ENCODE results near the gene GRAMD1B.

DNA sequence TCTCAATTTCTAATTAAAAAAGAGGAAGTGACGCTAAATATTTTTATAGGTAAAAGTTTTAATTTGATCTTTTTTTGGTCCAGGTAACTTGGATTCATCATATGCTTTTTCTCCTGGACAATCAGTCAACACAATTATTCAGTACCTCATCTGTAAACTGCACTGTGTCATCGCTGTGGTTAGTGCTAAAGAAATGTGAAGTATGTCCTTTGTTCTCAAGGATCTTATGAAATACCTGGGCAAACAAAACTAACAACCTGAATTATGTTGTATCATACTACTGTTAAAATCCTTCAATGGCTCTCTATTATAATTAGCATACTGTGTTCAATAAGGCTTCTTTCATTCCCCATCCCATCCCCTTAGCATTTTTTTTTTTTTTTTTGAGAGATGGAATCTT lies 244.2 kb downstream of the GRAMD1B start:
- TF ChIP-seq POLR2A (IDR thresholded peaks at IDR 0.05; ENCODE audit: low read length) = no peak
- TF ChIP-seq KDM1A (IDR thresholded peaks at IDR 0.05; ENCODE audit: low read depth) = no peak
- TF ChIP-seq, protein P1, sequence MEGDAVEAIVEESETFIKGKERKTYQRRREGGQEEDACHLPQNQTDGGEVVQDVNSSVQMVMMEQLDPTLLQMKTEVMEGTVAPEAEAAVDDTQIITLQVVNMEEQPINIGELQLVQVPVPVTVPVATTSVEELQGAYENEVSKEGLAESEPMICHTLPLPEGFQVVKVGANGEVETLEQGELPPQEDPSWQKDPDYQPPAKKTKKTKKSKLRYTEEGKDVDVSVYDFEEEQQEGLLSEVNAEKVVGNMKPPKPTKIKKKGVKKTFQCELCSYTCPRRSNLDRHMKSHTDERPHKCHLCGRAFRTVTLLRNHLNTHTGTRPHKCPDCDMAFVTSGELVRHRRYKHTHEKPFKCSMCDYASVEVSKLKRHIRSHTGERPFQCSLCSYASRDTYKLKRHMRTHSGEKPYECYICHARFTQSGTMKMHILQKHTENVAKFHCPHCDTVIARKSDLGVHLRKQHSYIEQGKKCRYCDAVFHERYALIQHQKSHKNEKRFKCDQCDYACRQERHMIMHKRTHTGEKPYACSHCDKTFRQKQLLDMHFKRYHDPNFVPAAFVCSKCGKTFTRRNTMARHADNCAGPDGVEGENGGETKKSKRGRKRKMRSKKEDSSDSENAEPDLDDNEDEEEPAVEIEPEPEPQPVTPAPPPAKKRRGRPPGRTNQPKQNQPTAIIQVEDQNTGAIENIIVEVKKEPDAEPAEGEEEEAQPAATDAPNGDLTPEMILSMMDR (IDR thresholded peaks at IDR 0.05) = no peak
- TF ChIP-seq CHD4 (IDR thresholded peaks at IDR 0.05; ENCODE audit: borderline replicate concordance) = no peak
- TF ChIP-seq EP300 (IDR thresholded peaks at IDR 0.05) = no peak
- no peak for TF ChIP-seq CEBPB (IDR thresholded peaks at IDR 0.05)
